ENCODE results near the gene G6PD. TPM values are rescaled to one million over a fixed set of nuclear protein-coding genes. Genes with fewer than 3 reads are reported as not detected.

Gene G6PD
- total RNA-seq, 1 experiment from 2014 or later: 68.7 TPM

GRCh38 chrX:154519389-154519788 lies 27.3 kb downstream of the G6PD start:
- H3K4ac ChIP-seq (ENCODE audit: low read depth, low read length): no peak overlapping the region
- no peak overlapping the region for H4K8ac ChIP-seq (replicated peaks; ENCODE audit: insufficient read length, low read depth, low read length)

More at GRCh38 chrX:154519389-154519788, 27.3 kb downstream of the G6PD start:
- no peak overlapping the region for H2BK12ac ChIP-seq (ENCODE audit: insufficient read length, low read depth, low read length)
- no CpG with 5 or more reads among the region's 8 CpGs for WGBS (ENCODE audit: extremely low coverage, insufficient read length, low lambda C conversion rate)
- Mint-ChIP-seq H3K36me3 (ENCODE audit: insufficient read depth in 1 of 3, low read depth in 3 of 3) (no peaks in the 10 kb centered on the region; a peak in 2 of 7 replicates), H3K27ac (no peak overlapping the region), H3K4me3 (no peak overlapping the region), H3K4me1 (peaks cover 14 to 17% of the 10 kb centered on the region in 2 experiments), H3K27me3 (ENCODE audit: low read depth) (peaks cover 42% of the 10 kb centered on the region), H3K9me3 (peaks cover 53% of the 10 kb centered on the region in 2 experiments)
- no peak overlapping the region for H2BK15ac ChIP-seq (ENCODE audit: low read depth, low read length)
- no peaks in the 10 kb centered on the region for H3K4me1 ChIP-seq (ENCODE audit: insufficient read depth, low read length)
- no peak overlapping the region for H4K5ac ChIP-seq (ENCODE audit: insufficient read length, low read depth, low read length)
- H2BK20ac ChIP-seq (ENCODE audit: low read depth, low read length, poor library complexity, severe bottlenecking): no peak overlapping the region
- H3K9ac ChIP-seq (ENCODE audit: extremely low read depth, insufficient read length, low read length): no peak overlapping the region
- no peak overlapping the region for H3K27ac ChIP-seq (ENCODE audit: insufficient read length, low read depth, low read length)
- H3K23me2 ChIP-seq (ENCODE audit: insufficient read length, low read depth, low read length, poor library complexity, severe bottlenecking): peaks cover 15% of the 10 kb centered on the region
- H4K20me1 ChIP-seq (ENCODE audit: control insufficient read depth, insufficient read depth, insufficient read length): no peaks in the 10 kb centered on the region
- no peaks in the 10 kb centered on the region; the same call in 1 of the 2 replicates for H3K27me3 ChIP-seq (ENCODE audit: insufficient read depth, low read length)
- H2BK5ac ChIP-seq (ENCODE audit: insufficient read length, low read length): no peak overlapping the region
- H3K14ac ChIP-seq (ENCODE audit: insufficient read depth, low read length): no peak overlapping the region
- TF ChIP-seq, protein P1, sequence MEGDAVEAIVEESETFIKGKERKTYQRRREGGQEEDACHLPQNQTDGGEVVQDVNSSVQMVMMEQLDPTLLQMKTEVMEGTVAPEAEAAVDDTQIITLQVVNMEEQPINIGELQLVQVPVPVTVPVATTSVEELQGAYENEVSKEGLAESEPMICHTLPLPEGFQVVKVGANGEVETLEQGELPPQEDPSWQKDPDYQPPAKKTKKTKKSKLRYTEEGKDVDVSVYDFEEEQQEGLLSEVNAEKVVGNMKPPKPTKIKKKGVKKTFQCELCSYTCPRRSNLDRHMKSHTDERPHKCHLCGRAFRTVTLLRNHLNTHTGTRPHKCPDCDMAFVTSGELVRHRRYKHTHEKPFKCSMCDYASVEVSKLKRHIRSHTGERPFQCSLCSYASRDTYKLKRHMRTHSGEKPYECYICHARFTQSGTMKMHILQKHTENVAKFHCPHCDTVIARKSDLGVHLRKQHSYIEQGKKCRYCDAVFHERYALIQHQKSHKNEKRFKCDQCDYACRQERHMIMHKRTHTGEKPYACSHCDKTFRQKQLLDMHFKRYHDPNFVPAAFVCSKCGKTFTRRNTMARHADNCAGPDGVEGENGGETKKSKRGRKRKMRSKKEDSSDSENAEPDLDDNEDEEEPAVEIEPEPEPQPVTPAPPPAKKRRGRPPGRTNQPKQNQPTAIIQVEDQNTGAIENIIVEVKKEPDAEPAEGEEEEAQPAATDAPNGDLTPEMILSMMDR (conservative IDR thresholded peaks at IDR 0.05): no peak
- H3K18ac ChIP-seq (ENCODE audit: insufficient read length, low read depth, low read length): no peak overlapping the region
- no peak overlapping the region for H3K56ac ChIP-seq (ENCODE audit: insufficient read length, low read depth, low read length)
- H3K9me3 ChIP-seq (ENCODE audit: control insufficient read depth, low read depth, low read length): peaks cover 12% of the 10 kb centered on the region
- H3K23ac ChIP-seq (ENCODE audit: insufficient read length, low read depth, low read length): no peak overlapping the region
- no peak overlapping the region for H2BK120ac ChIP-seq (ENCODE audit: low read depth, low read length, poor library complexity, severe bottlenecking)
- no peaks in the 10 kb centered on the region for H3K79me2 ChIP-seq (ENCODE audit: insufficient read depth, low read length)
- no peak overlapping the region for H2AFZ ChIP-seq (ENCODE audit: low read length)
- H3K79me1 ChIP-seq (ENCODE audit: insufficient read depth, low read depth, low read length, poor library complexity, severe bottlenecking): no peaks in the 10 kb centered on the region
- H3T11ph ChIP-seq (ENCODE audit: low read length): no peak overlapping the region
- H3K4me2 ChIP-seq (ENCODE audit: insufficient read depth, insufficient read length, low read length): no peak overlapping the region
- no peak overlapping the region for H2AK5ac ChIP-seq (ENCODE audit: insufficient read length, low read length)
- H4K91ac ChIP-seq (ENCODE audit: insufficient read length, low read depth, low read length): no peak overlapping the region
- no peak for DNase-seq

Measured in H9 (cell line).